GM10266 (cell line): ENCODE results near the gene RPL7A.
"Not testable (repeated sequence)": the region's sequence is repeated elsewhere in the genome, so short reads cannot be mapped to it uniquely, and the experiment has no call there.

ENCODE experiments used
- DNase-seq: peaks from one replicate; pipeline ENCODE4 v3.0.0; 2012; ENCODE audit errors: extremely low spot score
- TF ChIP-seq, protein P1 (sequence below): IDR thresholded peaks from 2 replicates; pipeline ENCODE4 v1.5.1; 2012; ENCODE audit warnings: mild to moderate bottlenecking, low read depth; ENCODE audit not compliant: control insufficient read depth, insufficient read depth; ENCODE audit errors: missing control alignments

The RPL7A gene

DNA sequence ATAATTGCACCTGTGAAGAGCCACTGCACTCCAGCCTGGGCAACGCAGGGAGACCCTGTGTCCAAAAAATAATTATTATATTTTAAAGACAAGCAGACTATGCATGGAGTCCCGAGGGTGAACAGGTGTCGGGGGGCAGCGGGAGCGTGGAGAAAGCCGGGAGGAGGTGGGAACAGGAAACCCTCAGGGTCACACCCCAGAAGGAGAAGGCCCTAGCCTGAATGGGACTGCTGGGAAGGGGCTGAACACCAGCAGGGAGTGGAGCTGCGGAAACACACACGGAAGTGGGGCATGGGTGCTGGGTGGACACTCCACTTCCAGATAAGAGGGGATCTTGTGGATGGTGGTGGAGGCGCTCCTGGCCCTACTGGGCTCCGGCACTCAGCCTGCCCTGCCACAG, 24.8 kb upstream of the RPL7A start:
- TF ChIP-seq, protein P1, sequence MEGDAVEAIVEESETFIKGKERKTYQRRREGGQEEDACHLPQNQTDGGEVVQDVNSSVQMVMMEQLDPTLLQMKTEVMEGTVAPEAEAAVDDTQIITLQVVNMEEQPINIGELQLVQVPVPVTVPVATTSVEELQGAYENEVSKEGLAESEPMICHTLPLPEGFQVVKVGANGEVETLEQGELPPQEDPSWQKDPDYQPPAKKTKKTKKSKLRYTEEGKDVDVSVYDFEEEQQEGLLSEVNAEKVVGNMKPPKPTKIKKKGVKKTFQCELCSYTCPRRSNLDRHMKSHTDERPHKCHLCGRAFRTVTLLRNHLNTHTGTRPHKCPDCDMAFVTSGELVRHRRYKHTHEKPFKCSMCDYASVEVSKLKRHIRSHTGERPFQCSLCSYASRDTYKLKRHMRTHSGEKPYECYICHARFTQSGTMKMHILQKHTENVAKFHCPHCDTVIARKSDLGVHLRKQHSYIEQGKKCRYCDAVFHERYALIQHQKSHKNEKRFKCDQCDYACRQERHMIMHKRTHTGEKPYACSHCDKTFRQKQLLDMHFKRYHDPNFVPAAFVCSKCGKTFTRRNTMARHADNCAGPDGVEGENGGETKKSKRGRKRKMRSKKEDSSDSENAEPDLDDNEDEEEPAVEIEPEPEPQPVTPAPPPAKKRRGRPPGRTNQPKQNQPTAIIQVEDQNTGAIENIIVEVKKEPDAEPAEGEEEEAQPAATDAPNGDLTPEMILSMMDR: no peak
- DNase-seq: no peak

GRCh38 chr9:133323991-133324703, 23.9 kb upstream of the RPL7A start:
- no peak for DNase-seq
- TF ChIP-seq, protein P1: no peak

DNA sequence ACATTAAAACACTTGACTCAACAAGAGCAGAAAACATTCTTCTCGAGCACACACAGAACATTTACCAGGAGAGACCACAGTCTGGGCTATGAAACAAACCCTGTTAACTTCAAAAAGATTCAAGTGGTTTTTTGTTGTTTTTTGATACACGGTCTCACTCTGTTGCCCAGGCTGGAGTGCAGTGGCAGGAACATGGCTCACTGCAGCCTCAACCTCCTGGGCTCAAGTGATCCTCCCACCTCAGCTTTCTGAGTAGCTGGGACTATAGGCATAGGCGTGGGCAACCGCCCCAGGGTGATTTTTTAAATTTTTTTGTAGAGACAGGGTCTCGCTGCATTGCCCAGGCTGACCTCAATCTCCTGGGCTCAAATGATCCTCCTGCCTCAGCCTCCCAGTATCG, 21.0 kb upstream of the RPL7A start:
- DNase-seq: not testable (repeated sequence)

DNA sequence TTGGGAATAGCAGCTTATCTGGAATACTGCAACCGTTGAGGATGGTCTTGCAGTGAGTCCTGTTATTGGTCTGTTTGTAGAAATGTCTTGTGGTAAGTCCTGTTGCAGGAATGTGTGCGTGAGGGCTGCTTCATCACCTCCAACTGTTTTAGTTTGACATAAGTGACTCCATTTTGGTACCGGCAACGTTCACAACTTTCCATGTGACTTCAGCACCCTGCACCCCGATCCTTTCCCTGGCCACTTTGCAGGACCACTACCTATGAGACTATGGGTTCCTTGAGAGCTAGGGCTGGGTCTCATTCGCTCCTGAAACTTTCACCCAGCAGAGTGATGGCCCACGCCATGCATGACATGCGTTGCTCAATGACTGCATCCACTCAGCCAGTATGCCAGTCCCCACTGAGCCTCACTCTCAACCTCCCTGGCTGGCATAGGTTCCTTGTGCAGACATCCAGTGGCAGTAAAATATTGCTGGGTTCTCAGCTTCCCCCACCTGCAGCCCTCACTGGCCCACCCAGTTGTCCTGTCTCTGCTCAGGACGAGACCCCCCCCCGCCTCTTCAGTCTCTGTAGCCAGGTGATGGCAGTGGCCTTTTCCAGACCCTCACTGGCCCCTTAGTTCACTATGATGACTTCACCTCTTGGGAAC, 20.1 kb upstream of the RPL7A start:
- DNase-seq: no peak
- TF ChIP-seq, protein P1: no peak

DNA sequence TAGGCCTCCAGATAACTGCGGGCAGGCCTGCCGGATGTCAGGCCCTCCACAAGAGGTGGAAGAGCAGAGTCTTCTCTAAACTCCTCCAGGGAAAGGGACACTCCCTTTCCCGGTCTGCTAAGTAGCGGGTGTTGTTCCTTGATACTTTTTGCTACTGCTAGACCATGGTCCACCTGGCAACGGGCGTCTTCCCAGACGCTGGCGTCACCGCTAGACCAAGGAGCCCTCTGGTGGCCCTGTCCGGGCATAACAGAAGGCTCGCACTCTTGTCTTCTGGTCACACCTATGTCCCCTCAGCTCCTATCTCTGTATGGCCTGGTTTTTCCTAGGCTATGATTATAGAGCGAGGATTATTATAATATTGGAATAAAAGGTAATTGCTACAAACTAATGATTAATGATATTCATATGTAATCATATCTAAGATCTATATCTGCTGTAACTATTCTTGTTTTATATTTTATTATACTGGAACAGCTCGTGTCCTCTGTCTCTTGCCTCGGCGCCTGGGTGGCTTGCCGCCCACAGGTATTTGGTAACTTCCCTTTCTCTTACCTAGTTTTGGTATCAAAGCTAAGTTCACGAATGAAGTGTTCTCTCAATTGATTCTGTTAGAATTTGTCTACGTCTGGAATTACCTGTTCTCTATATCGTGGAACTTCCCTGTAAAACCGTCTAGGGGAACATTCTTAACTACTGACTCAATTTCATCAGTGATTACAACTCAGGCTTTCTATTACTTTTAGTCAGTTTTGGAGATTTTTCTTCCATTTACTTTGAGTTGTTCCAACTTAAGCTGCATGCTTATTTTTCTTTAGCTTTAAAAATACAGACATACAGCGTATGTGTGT, 18.5 kb upstream of the RPL7A start:
- DNase-seq: not testable (repeated sequence)

DNA sequence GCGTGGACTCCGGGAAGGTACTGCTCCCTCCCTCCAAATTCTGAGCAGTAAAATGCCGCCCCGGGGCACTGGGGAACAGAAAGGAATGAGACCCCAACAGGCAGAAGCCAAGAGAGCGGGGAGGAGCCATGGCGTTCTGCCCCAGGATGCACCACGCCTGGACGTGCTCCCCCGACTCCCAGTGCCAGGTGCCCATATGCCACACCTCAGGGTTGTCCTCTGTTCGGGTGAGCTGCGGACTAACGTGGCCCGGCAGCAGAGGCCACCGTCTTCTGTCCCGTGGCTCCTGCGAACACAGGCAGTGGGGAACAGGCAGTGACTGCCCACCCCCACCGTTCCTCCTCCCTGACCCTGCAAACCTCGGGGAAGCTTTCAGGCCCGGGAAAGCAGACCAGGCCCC, 16.8 kb upstream of the RPL7A start:
- TF ChIP-seq, protein P1: no peak
- DNase-seq: no peak

More for the DNA sequence above, 18.5 kb upstream of the RPL7A start:
- TF ChIP-seq, protein P1: peak; percentile 37

GRCh38 chr9:133331641-133332380, 16.2 kb upstream of the RPL7A start:
- DNase-seq: no peak
- TF ChIP-seq, protein P1: no peak
